ENCODE measurements around the gene PEX14.

PEX14 gene

DNA sequence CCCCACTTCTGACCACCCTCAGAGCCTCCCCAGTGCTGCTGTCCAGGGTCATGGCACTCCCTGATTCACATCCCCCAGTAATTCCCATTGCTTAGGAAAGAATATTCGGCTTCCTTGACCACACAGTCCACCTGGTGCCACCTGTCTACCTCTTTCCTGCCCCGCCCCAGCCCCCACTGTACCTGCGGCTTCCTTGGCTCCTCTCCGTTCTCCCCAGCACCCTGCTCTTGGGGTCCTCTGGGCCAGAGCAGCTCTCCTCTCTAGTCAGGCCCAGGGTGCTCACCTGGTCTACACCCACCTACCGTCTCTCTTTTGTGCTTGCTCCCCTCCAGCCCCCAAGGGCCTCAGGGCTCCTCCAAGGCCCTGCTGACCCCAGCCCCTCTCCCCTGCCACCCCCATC, 142.6 kb downstream of the PEX14 start:
- TF ChIP-seq TCF12 (IDR thresholded peaks at IDR 0.05; ENCODE audit: low read depth) (no peak), ZBTB7A (IDR thresholded peaks at IDR 0.05; ENCODE audit: low read depth) (no peak), YY1 (IDR thresholded peaks at IDR 0.05; ENCODE audit: low read depth) (no peak), TAF1 (IDR thresholded peaks at IDR 0.05; ENCODE audit: low read depth) (no peak), CEBPB (IDR thresholded peaks at IDR 0.05) (no peak), TEAD4 (IDR thresholded peaks at IDR 0.05) (no peak), NFIC (IDR thresholded peaks at IDR 0.05) (no peak), EP300 (IDR thresholded peaks at IDR 0.05; ENCODE audit: borderline replicate concordance) (no peak)
- TF ChIP-seq, protein P1, sequence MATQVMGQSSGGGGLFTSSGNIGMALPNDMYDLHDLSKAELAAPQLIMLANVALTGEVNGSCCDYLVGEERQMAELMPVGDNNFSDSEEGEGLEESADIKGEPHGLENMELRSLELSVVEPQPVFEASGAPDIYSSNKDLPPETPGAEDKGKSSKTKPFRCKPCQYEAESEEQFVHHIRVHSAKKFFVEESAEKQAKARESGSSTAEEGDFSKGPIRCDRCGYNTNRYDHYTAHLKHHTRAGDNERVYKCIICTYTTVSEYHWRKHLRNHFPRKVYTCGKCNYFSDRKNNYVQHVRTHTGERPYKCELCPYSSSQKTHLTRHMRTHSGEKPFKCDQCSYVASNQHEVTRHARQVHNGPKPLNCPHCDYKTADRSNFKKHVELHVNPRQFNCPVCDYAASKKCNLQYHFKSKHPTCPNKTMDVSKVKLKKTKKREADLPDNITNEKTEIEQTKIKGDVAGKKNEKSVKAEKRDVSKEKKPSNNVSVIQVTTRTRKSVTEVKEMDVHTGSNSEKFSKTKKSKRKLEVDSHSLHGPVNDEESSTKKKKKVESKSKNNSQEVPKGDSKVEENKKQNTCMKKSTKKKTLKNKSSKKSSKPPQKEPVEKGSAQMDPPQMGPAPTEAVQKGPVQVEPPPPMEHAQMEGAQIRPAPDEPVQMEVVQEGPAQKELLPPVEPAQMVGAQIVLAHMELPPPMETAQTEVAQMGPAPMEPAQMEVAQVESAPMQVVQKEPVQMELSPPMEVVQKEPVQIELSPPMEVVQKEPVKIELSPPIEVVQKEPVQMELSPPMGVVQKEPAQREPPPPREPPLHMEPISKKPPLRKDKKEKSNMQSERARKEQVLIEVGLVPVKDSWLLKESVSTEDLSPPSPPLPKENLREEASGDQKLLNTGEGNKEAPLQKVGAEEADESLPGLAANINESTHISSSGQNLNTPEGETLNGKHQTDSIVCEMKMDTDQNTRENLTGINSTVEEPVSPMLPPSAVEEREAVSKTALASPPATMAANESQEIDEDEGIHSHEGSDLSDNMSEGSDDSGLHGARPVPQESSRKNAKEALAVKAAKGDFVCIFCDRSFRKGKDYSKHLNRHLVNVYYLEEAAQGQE (IDR thresholded peaks at IDR 0.05; ENCODE audit: low read depth) = no peak
- TF ChIP-seq, protein P2, sequence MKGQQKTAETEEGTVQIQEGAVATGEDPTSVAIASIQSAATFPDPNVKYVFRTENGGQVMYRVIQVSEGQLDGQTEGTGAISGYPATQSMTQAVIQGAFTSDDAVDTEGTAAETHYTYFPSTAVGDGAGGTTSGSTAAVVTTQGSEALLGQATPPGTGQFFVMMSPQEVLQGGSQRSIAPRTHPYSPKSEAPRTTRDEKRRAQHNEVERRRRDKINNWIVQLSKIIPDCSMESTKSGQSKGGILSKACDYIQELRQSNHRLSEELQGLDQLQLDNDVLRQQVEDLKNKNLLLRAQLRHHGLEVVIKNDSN (IDR thresholded peaks at IDR 0.05) = no peak

DNA sequence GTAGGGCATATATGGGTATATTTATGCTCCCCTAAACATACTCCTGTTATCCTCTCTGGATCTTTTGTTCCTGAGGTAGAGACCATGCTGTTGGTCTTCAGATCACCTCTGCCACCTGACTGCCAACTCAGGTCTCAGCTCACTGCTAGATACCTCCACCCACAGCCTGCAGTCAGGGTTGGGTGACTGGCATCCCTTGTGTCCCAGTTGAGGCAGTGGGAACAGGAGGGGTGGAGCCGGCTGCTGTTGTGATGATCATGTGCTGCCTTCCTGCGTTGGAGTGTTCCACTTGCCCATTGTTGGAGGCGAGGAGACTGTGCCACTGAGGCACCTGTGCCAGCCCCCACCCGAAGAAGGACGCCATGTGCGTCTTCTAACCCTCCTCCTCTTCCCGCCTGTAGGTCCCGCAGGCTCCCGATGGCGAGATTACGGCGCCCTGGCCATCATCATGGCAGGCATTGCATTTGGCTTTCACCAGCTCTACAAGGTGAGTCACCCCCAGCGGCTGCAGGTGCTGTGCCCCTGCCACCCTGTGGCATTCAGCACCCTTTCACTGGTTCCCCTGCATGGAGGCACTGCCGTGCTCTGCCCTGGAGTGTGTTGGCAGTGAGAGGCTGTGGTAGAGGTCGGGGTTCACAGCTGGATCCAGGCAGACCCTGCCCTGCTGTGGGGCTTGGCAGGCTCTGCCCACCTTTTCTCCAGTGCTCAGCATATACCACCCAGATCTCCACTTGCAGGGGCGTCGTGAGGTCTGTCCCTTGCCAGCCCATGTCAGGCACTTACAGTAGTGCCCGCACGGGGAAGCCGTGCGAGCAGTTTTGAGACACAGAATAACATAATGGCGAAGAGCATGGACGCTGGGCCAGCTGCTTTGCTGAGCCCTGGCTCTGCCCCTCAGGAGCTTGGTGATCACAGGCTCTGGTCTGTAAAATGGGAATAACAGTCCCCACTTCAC, 143.5 kb downstream of the PEX14 start:
- no peak for TF ChIP-seq EGR1 (IDR thresholded peaks at IDR 0.05)
- TF ChIP-seq TAF1 (IDR thresholded peaks at IDR 0.05; ENCODE audit: low read depth) = no peak
- TF ChIP-seq, protein P1 (IDR thresholded peaks at IDR 0.05; ENCODE audit: low read depth) = no peak
- no peak for TF ChIP-seq YY1 (IDR thresholded peaks at IDR 0.05; ENCODE audit: low read depth)
- TF ChIP-seq, protein P2 (IDR thresholded peaks at IDR 0.05) = no peak
- no peak for TF ChIP-seq CREB1 (IDR thresholded peaks at IDR 0.05; ENCODE audit: low read depth)
- TF ChIP-seq, protein P3, sequence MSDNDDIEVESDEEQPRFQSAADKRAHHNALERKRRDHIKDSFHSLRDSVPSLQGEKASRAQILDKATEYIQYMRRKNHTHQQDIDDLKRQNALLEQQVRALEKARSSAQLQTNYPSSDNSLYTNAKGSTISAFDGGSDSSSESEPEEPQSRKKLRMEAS (IDR thresholded peaks at IDR 0.05) = no peak
- TF ChIP-seq RAD21 (IDR thresholded peaks at IDR 0.05; ENCODE audit: low read depth) = no peak
- TF ChIP-seq TCF12 (IDR thresholded peaks at IDR 0.05; ENCODE audit: low read depth) = no peak
- no peak for TF ChIP-seq TEAD4 (IDR thresholded peaks at IDR 0.05)
- no peak for TF ChIP-seq EP300 (IDR thresholded peaks at IDR 0.05; ENCODE audit: borderline replicate concordance)
- no peak for TF ChIP-seq NFIC (IDR thresholded peaks at IDR 0.05)
- no peak for TF ChIP-seq CEBPB (IDR thresholded peaks at IDR 0.05)
- no peak for TF ChIP-seq FOXM1 (IDR thresholded peaks at IDR 0.05; ENCODE audit: borderline replicate concordance, low read depth)
- TF ChIP-seq ZBTB7A (IDR thresholded peaks at IDR 0.05; ENCODE audit: low read depth) = no peak

DNA sequence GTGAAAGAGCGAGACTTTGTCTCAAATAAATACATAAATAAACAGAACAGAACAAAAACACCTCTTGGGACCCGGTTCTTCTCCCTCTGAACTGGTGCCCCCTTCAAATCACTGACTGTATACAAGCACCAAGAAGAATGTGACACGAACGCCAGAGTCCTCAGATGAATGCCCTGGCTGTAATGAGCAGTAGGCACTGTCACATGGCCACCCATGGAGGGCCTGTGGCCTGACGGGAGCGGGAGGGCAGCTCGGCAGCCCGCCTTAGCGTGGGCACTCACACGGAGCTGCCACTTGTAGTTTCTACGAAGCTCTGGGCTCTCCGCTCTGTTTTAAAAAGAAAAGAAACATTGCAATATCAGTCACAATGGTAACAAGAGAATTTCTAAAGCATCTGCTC, 146.0 kb downstream of the PEX14 start:
- TF ChIP-seq FOXM1 (IDR thresholded peaks at IDR 0.05; ENCODE audit: borderline replicate concordance, low read depth) (no peak), NFIC (IDR thresholded peaks at IDR 0.05) (no peak), RAD21 (IDR thresholded peaks at IDR 0.05; ENCODE audit: low read depth) (no peak), ZBTB7A (IDR thresholded peaks at IDR 0.05; ENCODE audit: low read depth) (no peak), EGR1 (IDR thresholded peaks at IDR 0.05) (no peak), CEBPB (IDR thresholded peaks at IDR 0.05) (no peak), YY1 (IDR thresholded peaks at IDR 0.05; ENCODE audit: low read depth) (no peak), TAF1 (IDR thresholded peaks at IDR 0.05; ENCODE audit: low read depth) (no peak), EP300 (IDR thresholded peaks at IDR 0.05; ENCODE audit: borderline replicate concordance) (no peak), TEAD4 (IDR thresholded peaks at IDR 0.05) (no peak), CREB1 (IDR thresholded peaks at IDR 0.05; ENCODE audit: low read depth) (no peak)
- TF ChIP-seq, protein P3 (IDR thresholded peaks at IDR 0.05) = no peak
- TF ChIP-seq, protein P2 (IDR thresholded peaks at IDR 0.05) = no peak
- TF ChIP-seq, protein P1 (IDR thresholded peaks at IDR 0.05; ENCODE audit: low read depth) = no peak

All from Ishikawa (cell line).